Measurements from ENCODE around the gene PFDN6.
A peak's percentile ranks its signal among the peaks of the same experiment; 100 is the strongest.

The PFDN6 gene

DNA sequence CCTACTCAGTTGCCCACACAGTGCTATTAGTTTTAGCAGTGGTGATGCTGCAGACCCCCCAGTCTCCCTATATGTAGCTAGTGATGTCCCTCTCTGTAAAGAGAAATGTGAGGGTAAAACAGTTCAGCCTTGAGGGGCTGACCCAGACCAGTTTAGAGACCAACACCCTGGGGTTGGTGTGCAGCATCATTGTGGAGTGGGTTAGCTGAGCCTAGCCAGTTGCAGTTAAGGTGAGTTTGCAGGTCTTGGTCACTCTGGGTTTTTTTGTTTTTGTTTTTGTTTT lies 12.9 kb upstream of the PFDN6 start:
- DNase-seq (ENCODE audit: extremely low spot score), result no peak
- TF ChIP-seq, protein P1, sequence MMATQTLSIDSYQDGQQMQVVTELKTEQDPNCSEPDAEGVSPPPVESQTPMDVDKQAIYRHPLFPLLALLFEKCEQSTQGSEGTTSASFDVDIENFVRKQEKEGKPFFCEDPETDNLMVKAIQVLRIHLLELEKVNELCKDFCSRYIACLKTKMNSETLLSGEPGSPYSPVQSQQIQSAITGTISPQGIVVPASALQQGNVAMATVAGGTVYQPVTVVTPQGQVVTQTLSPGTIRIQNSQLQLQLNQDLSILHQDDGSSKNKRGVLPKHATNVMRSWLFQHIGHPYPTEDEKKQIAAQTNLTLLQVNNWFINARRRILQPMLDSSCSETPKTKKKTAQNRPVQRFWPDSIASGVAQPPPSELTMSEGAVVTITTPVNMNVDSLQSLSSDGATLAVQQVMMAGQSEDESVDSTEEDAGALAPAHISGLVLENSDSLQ (IDR thresholded peaks at IDR 0.05), result no peak
- TF ChIP-seq SUZ12 (IDR thresholded peaks at IDR 0.05), result no peak
- TF ChIP-seq ARNT (IDR thresholded peaks at IDR 0.05), result no peak
- POLR2A ChIA-PET, result interaction anchor here (1.2 to 4.2 kb wide), 11 partner anchors 13 to 305 kb away, joined by 3 to 37 read pairs (median 6); partner anchors contain the start of genes PFDN6, RGL2, RING1 and TAPBP

DNA sequence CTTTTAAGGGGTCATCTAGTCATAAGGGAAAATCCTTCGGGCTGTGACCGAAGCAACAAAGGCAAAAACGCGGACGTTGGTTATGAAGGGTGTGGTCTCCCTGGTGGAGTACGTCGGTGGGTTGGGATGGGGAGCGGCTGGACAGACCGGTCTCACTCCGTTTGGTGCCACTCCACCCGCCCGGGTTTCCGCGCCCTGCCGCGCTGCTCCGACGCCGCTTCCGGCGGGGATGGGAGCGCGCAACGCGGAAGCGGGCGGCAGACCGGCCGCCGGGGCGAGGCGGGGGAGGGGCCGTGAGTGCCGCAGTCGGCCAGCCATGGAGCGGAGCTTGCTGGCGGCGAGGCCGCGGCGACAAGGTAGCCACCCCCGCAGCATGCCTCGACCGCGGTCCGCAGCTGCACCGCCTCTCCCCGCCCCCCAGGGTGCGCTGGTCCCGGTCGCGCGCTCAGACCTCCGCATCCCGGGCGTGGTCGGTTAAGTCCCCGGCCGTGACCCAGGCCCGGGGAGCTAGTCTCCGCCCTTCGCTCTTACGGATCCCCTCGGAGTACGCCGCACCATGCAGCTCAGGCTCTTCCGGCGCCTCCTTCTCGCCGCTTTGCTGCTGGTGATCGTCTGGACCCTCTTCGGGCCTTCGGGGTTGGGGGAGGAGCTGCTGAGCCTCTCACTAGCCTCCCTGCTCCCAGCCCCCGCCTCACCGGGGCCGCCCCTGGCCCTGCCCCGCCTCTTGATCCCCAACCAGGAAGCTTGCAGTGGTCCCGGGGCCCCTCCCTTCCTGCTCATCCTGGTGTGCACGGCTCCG lies 12.3 kb upstream of the PFDN6 start, which contains the start of gene B3GALT4:
Gene B3GALT4, plus strand, starts transcription at position 260 of the 799 bp plus-strand sequence. Its CDS starts 297 bp downstream, at position 557.
- CTCF ChIA-PET, result interaction anchor here (0.8 to 1.9 kb wide), 10 partner anchors 12 to 322 kb away, joined by 3 to 16 read pairs (median 3); partner anchors contain the start of genes PFDN6 and WDR46
- POLR2A ChIA-PET, result interaction anchor here (0.9 to 4.2 kb wide), 19 partner anchors 10 to 306 kb away, joined by 3 to 37 read pairs (median 5); partner anchors contain the start of genes PFDN6, RGL2, RING1 and TAPBP
- DNase-seq (ENCODE audit: extremely low spot score), result peak; percentile 64
- TF ChIP-seq ELF4 (IDR thresholded peaks at IDR 0.05), result peak; percentile 28; the same call in 1 of the 2 replicates
- TF ChIP-seq ARNT (IDR thresholded peaks at IDR 0.05), result no peak
- TF ChIP-seq LEF1 (IDR thresholded peaks at IDR 0.05; ENCODE audit: borderline replicate concordance), result peak; percentile 83; the same call in 1 of the 2 replicates
- TF ChIP-seq NFRKB (IDR thresholded peaks at IDR 0.05), result no peak
- 0 out of 2 replicates have a peak, but pooled peaks have one; percentile 46 for TF ChIP-seq HDGF (IDR thresholded peaks at IDR 0.05; ENCODE audit: borderline replicate concordance)
- TF ChIP-seq BHLHE40 (IDR thresholded peaks at IDR 0.05; ENCODE audit: borderline replicate concordance), result no peak
- TF ChIP-seq FOXK2 (IDR thresholded peaks at IDR 0.05), result no peak

More for the DNA sequence above, 12.9 kb upstream of the PFDN6 start:
- CTCF ChIA-PET, result interaction anchor here (0.7 to 1.9 kb wide), 7 partner anchors 23 to 322 kb away, joined by 3 to 16 read pairs (median 3); no protein-coding TSS in a partner anchor

DNA sequence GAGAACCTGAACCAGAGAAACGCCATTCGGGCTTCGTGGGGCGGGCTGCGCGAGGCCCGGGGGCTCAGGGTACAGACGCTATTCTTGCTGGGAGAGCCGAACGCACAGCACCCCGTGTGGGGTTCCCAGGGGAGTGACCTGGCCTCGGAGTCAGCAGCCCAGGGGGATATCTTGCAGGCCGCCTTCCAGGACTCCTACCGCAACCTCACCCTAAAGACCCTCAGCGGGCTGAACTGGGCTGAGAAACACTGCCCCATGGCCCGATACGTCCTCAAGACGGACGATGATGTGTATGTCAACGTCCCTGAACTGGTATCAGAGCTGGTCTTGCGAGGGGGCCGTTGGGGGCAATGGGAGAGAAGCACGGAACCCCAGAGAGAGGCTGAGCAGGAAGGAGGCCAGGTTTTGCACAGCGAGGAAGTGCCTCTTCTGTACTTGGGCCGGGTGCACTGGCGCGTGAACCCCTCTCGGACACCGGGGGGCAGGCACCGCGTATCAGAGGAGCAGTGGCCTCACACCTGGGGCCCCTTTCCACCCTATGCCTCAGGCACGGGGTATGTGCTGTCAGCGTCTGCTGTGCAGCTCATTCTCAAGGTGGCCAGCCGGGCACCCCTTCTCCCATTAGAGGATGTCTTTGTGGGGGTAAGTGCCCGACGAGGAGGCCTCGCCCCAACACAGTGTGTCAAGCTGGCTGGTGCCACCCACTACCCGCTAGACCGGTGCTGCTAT lies 11.6 kb upstream of the PFDN6 start:
- TF ChIP-seq, protein P1 (IDR thresholded peaks at IDR 0.05), result no peak
- TF ChIP-seq SP1 (IDR thresholded peaks at IDR 0.05) (no peak), SUZ12 (IDR thresholded peaks at IDR 0.05) (no peak), TARDBP (IDR thresholded peaks at IDR 0.05) (no peak), NFRKB (IDR thresholded peaks at IDR 0.05) (no peak), ZNF384 (IDR thresholded peaks at IDR 0.05) (no peak), FOXK2 (IDR thresholded peaks at IDR 0.05) (no peak), BHLHE40 (IDR thresholded peaks at IDR 0.05; ENCODE audit: borderline replicate concordance) (no peak), ELF4 (IDR thresholded peaks at IDR 0.05) (no peak), FOXM1 (IDR thresholded peaks at IDR 0.05; ENCODE audit: borderline replicate concordance) (no peak), LEF1 (IDR thresholded peaks at IDR 0.05; ENCODE audit: borderline replicate concordance) (no peak), CTBP1 (IDR thresholded peaks at IDR 0.05; ENCODE audit: borderline replicate concordance) (no peak), ARNT (IDR thresholded peaks at IDR 0.05) (no peak)
- ChIA-PET POLR2A (interaction anchor here (0.9 to 4.2 kb wide), 20 partner anchors 8 to 306 kb away, joined by 3 to 37 read pairs (median 5); partner anchors contain the start of genes PFDN6, RGL2, RING1 and TAPBP), CTCF (interaction anchor here (0.8 to 1.9 kb wide), 10 partner anchors 11 to 153 kb away, joined by 3 to 16 read pairs (median 4); partner anchors contain the start of genes PFDN6 and WDR46)
- no peak for DNase-seq (ENCODE audit: extremely low spot score)

DNA sequence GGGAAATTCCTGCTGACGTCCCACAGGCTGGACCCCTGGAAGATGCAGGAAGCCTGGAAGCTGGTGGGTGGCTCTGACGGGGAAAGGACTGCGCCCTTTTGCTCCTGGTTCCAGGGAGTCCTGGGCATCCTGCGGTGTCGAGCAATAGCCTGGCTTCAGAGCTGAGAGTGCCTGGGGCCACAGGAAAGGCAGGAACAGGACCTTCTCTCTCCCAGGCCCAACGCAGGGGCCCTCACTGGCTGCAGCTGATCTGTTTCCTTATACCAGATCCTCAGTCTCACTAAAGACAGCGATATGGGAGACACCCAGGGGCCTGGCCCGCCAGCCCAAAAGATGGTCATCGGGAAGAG lies 11.0 kb upstream of the PFDN6 start:
- TF ChIP-seq BHLHE40 (IDR thresholded peaks at IDR 0.05; ENCODE audit: borderline replicate concordance), result no peak
- TF ChIP-seq ZNF384 (IDR thresholded peaks at IDR 0.05), result no peak
- TF ChIP-seq SP1 (IDR thresholded peaks at IDR 0.05), result no peak
- CTCF ChIA-PET, result interaction anchor here (1.4 to 1.9 kb wide), 2 partner anchors 21 to 40 kb away, joined by 4 to 16 read pairs; no protein-coding TSS in a partner anchor
- DNase-seq (ENCODE audit: extremely low spot score), result no peak
- POLR2A ChIA-PET, result interaction anchor here (0.9 to 4.2 kb wide), 10 partner anchors 8 to 75 kb away, joined by 3 to 37 read pairs (median 8); partner anchors contain the start of genes PFDN6, RGL2, RING1 and TAPBP

DNA sequence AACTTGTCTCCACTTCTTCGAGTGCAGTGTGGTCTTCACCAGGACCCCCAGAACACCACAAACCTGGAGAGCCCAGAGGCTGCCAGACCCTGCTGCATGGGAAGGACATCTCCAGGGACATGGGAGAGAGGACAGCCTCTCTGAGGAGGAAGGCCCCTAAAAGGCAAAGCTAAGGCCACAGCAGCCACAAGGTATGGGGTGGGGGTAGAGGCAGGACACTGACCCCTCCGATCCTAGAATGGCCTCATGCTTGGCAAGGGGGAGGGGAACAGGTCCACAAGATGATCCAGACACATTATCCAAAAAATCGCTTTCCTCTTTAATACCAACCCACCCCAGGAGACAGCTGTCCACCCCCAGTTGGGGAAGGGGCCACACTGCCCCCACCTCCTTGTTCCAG lies 10.6 kb upstream of the PFDN6 start:
- ChIA-PET CTCF (interaction anchor here (1.0 to 1.4 kb wide), 3 partner anchors 21 to 83 kb away, joined by 3 to 6 read pairs (median 4); no protein-coding TSS in a partner anchor), POLR2A (interaction anchor here (0.9 to 4.2 kb wide), 7 partner anchors 8 to 71 kb away, joined by 3 to 37 read pairs (median 12); partner anchors contain the start of genes PFDN6, RGL2, RING1 and TAPBP)
- DNase-seq (ENCODE audit: extremely low spot score), result no peak
- TF ChIP-seq L3MBTL2 (conservative IDR thresholded peaks at IDR 0.05) (no peak), FOXA1 (IDR thresholded peaks at IDR 0.05) (no peak), BHLHE40 (IDR thresholded peaks at IDR 0.05; ENCODE audit: borderline replicate concordance) (no peak), ZNF384 (IDR thresholded peaks at IDR 0.05) (no peak), SUZ12 (IDR thresholded peaks at IDR 0.05) (no peak), NFRKB (IDR thresholded peaks at IDR 0.05) (no peak), FOXK2 (IDR thresholded peaks at IDR 0.05) (no peak), CTBP1 (IDR thresholded peaks at IDR 0.05; ENCODE audit: borderline replicate concordance) (no peak), HDGF (IDR thresholded peaks at IDR 0.05; ENCODE audit: borderline replicate concordance) (no peak)
- TF ChIP-seq, protein P1 (IDR thresholded peaks at IDR 0.05), result no peak
